Measurements from ENCODE around the gene NKX2-2. TPM values are rescaled to one million over a fixed set of nuclear protein-coding genes. Genes with fewer than 3 reads are reported as not detected.
"Not testable (repeated sequence)": the region's sequence is repeated elsewhere in the genome, so short reads cannot be mapped to it uniquely, and the experiment has no call there.

NKX2-2 gene
- total RNA-seq, 4 donors from 2014 or later = not detected

DNA sequence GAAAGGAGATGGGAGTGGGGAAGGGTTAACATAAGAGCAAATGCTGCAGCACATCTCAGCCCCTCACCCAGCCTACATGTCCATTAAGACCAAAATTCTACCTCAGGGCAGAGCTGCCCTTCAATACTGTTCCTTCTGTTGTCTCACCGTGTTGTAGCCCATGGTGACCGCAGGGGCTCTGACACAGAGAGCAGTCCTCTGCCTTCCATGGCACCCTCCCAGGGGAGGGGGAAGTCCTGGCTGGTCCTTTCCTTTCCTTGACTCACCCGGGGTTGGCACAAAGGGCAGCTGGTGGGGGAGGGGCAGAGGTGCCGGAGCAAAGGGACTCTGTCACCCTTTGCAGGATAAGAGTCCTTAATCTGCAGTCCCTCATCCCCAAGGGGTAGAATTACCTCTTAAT is 15.2 kb downstream of the NKX2-2 start:
- H3K27ac ChIP-seq = no peak overlapping the region
- no peaks in the 10 kb centered on the region for H3K36me3 ChIP-seq
- H3K4me1 ChIP-seq = no peaks in the 10 kb centered on the region
- TF ChIP-seq POLR2A (IDR thresholded peaks at IDR 0.05) (no peak), EP300 (IDR thresholded peaks at IDR 0.05) (no peak), POLR2AphosphoS5 (IDR thresholded peaks at IDR 0.05) (no peak)
- TF ChIP-seq, protein P1, sequence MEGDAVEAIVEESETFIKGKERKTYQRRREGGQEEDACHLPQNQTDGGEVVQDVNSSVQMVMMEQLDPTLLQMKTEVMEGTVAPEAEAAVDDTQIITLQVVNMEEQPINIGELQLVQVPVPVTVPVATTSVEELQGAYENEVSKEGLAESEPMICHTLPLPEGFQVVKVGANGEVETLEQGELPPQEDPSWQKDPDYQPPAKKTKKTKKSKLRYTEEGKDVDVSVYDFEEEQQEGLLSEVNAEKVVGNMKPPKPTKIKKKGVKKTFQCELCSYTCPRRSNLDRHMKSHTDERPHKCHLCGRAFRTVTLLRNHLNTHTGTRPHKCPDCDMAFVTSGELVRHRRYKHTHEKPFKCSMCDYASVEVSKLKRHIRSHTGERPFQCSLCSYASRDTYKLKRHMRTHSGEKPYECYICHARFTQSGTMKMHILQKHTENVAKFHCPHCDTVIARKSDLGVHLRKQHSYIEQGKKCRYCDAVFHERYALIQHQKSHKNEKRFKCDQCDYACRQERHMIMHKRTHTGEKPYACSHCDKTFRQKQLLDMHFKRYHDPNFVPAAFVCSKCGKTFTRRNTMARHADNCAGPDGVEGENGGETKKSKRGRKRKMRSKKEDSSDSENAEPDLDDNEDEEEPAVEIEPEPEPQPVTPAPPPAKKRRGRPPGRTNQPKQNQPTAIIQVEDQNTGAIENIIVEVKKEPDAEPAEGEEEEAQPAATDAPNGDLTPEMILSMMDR (IDR thresholded peaks at IDR 0.05) = no peak
- peaks cover 58% of the 10 kb centered on the region for H3K27me3 ChIP-seq
- no peak overlapping the region for H3K4me3 ChIP-seq
- WGBS = 50% methylated on average over 4 of the region's 4 CpGs
- DNase-seq (ENCODE audit: low spot score in 2 of 2) = no peak
- no peaks in the 10 kb centered on the region for H3K9me3 ChIP-seq

DNA sequence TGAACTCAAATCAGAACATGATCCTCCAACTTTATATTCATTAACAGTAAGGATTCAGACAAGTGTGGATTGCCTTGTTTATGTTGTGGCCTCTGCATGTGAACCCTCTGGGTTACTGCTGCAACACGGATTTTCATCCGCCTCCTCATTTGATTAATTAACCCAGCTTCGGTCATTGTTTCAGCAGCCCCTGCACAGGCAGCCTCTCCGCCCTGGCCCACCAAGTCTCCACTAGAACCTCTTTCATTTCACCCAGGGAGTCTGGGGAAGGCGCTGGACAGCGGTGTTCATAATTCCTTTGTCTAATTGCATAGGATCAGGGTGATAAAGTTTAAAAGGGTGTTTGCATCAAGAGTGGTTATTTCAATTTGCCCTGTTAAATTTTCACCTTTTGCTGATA is 15.7 kb downstream of the NKX2-2 start:
- WGBS = 68% methylated on average over 6 of the region's 6 CpGs
- Histone ChIP-seq H3K4me3 (no peak overlapping the region), H3K27ac (no peak overlapping the region), H3K4me1 (no peaks in the 10 kb centered on the region), H3K9me3 (no peaks in the 10 kb centered on the region), H3K27me3 (peaks cover 56% of the 10 kb centered on the region), H3K36me3 (no peaks in the 10 kb centered on the region)
- TF ChIP-seq POLR2AphosphoS5 (IDR thresholded peaks at IDR 0.05) (no peak), EP300 (IDR thresholded peaks at IDR 0.05) (no peak)
- DNase-seq (ENCODE audit: low spot score in 2 of 2) = no peak

DNA sequence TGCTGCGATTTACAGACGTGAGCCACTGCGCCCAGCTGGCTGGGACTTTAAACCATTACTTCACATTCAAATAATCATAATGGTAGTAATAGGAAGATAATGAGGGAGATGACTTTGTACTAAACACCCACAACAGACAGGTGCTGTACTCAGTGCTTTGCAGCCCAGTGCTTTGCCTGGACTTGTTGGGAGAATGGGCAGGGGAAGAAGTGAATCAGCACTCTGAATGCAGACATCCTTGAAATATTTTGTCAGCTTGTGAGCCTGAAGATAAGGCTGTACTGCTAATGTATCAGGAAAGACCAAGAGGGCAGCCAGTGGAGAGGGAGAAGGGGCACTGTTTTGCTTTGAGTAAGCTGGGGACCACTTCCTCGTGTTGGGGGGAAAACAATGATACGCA is 17.4 kb downstream of the NKX2-2 start:
- TF ChIP-seq EP300 (IDR thresholded peaks at IDR 0.05) (no peak), POLR2AphosphoS5 (IDR thresholded peaks at IDR 0.05) (no peak), POLR2A (IDR thresholded peaks at IDR 0.05) (no peak)
- TF ChIP-seq, protein P1 (IDR thresholded peaks at IDR 0.05) = no peak
- Histone ChIP-seq H3K4me3 (no peak overlapping the region), H3K9me3 (no peaks in the 10 kb centered on the region), H3K36me3 (no peaks in the 10 kb centered on the region), H3K27me3 (peaks cover 63% of the 10 kb centered on the region), H3K4me1 (no peaks in the 10 kb centered on the region), H3K27ac (no peak overlapping the region)
- WGBS = 86% methylated on average over 5 of the region's 5 CpGs
- DNase-seq (ENCODE audit: low spot score in 2 of 2) = no peak

DNA sequence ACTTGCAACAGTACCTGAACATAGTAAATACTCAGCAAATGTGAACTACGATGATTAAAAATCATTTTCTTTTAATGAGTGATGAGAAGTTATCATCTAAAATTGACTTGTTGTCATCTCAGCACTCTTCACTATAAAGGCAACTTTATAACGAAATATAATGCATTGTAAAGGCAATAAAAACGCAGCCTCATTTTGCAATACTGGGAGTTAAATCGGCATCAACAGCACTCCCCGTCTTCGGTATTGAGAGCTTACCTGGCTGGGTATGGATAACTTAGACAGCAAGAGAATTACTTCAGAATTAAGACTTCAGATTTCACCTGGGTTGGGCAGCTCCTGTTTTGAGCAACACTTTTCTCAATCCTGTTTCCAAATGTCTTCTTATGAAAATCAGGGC is 20.8 kb downstream of the NKX2-2 start:
- TF ChIP-seq POLR2AphosphoS5 (IDR thresholded peaks at IDR 0.05) = no peak
- no peak for TF ChIP-seq POLR2A (IDR thresholded peaks at IDR 0.05)
- TF ChIP-seq, protein P1 (IDR thresholded peaks at IDR 0.05) = no peak
- no peak for TF ChIP-seq EP300 (IDR thresholded peaks at IDR 0.05)

DNA sequence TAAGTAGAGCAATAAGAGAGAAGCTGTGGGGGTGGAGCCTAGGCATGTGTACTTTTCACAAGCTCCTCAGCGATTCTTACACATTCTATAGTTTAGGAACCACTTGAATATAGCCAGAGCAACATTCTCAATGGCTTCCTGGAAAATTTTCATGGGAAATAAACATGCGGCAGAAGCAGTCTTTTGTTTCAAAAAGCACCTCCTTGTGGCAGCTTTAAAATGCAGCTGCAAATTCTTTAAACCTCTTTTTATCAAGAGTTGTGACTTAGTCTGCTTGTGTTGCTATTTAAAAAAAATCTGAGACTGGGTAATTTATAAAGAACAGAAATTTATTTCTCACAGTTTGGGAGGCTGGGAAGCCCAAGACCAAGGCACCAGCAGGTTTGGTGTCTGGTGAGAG is 23.8 kb downstream of the NKX2-2 start:
- Histone ChIP-seq H3K9me3 (no peaks in the 10 kb centered on the region), H3K4me3 (no peak overlapping the region), H3K36me3 (no peaks in the 10 kb centered on the region), H3K27ac (no peak overlapping the region), H3K4me1 (no peaks in the 10 kb centered on the region), H3K27me3 (peaks cover 38% of the 10 kb centered on the region)
- TF ChIP-seq, protein P1 (IDR thresholded peaks at IDR 0.05) = no peak
- TF ChIP-seq EP300 (IDR thresholded peaks at IDR 0.05) (no peak), POLR2A (IDR thresholded peaks at IDR 0.05) (no peak), POLR2AphosphoS5 (IDR thresholded peaks at IDR 0.05) (no peak)
- WGBS = 40% methylated on average over 2 of the region's 2 CpGs
- DNase-seq (ENCODE audit: low spot score in 2 of 2) = no peak

More for the DNA sequence above, 20.8 kb downstream of the NKX2-2 start:
- no peak for DNase-seq (ENCODE audit: low spot score in 2 of 2)
- Histone ChIP-seq H3K27me3 (peaks cover 47% of the 10 kb centered on the region), H3K9me3 (no peaks in the 10 kb centered on the region), H3K4me1 (no peaks in the 10 kb centered on the region), H3K4me3 (no peak overlapping the region), H3K36me3 (no peaks in the 10 kb centered on the region), H3K27ac (no peak overlapping the region)
- WGBS = 88% methylated on average over 6 of the region's 6 CpGs

DNA sequence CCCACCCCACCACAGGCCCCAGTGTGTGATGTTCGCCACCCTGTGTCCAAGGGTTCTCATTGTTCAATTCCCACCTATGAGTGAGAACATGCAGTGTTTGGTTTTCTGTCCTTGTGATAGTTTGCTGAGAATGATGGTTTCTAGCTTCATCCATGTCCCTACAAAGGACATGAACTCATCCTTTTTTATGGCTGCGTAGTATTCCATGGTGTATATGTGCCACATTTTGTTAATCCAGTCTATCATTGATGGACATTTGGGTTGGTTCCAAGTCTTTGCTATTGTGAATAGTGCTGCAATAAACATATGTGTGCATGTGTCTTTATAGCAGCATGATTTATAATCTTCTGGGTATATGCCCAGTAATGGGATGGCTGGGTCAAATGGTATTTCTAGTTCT is 33.7 kb downstream of the NKX2-2 start:
- not testable (repeated sequence) for H3K27ac ChIP-seq; H3K4me1 ChIP-seq; H3K36me3 ChIP-seq; H3K4me3 ChIP-seq; H3K9me3 ChIP-seq; DNase-seq (ENCODE audit: low spot score in 2 of 2)
- H3K27me3 ChIP-seq = peaks cover 13% of the 10 kb centered on the region
- WGBS = 90% methylated on average over 2 of the region's 2 CpGs
